Activated CD4-positive, CD25-positive, alpha-beta regulatory T cell treated with anti-CD3 and anti-CD28 coated beads, Interleukin-2, amount 50 U/mL, for 16 hours (primary cell): ENCODE measurements around the gene CSF3.
A peak's percentile ranks its signal among the peaks of the same experiment; 100 is the strongest.

Source experiments
- DNase-seq: peaks from one replicate; pipeline ENCODE4 v3.0.0-alpha.2; 2020; ENCODE audit warnings: low read depth, low spot score

Gene CSF3

DNA sequence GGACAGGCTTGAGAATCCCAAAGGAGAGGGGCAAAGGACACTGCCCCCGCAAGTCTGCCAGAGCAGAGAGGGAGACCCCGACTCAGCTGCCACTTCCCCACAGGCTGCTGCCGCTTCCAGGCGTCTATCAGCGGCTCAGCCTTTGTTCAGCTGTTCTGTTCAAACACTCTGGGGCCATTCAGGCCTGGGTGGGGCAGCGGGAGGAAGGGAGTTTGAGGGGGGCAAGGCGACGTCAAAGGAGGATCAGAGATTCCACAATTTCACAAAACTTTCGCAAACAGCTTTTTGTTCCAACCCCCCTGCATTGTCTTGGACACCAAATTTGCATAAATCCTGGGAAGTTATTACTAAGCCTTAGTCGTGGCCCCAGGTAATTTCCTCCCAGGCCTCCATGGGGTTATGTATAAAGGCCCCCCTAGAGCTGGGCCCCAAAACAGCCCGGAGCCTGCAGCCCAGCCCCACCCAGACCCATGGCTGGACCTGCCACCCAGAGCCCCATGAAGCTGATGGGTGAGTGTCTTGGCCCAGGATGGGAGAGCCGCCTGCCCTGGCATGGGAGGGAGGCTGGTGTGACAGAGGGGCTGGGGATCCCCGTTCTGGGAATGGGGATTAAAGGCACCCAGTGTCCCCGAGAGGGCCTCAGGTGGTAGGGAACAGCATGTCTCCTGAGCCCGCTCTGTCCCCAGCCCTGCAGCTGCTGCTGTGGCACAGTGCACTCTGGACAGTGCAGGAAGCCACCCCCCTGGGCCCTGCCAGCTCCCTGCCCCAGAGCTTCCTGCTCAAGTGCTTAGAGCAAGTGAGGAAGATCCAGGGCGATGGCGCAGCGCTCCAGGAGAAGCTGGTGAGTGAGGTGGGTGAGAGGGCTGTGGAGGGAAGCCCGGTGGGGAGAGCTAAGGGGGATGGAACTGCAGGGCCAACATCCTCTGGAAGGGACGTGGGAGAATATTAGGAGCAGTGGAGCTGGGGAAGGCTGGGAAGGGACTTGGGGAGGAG, at the start of gene CSF3:
Gene CSF3 (plus strand): TSS at position 436 of the 993 bp plus-strand sequence. CDS start 35 bp downstream, at position 471.
- DNase-seq = no peak

- no peak for DNase-seq
Observed at GRCh38 chr17:39966771-39967170, 48.5 kb upstream of the CSF3 start.

DNA sequence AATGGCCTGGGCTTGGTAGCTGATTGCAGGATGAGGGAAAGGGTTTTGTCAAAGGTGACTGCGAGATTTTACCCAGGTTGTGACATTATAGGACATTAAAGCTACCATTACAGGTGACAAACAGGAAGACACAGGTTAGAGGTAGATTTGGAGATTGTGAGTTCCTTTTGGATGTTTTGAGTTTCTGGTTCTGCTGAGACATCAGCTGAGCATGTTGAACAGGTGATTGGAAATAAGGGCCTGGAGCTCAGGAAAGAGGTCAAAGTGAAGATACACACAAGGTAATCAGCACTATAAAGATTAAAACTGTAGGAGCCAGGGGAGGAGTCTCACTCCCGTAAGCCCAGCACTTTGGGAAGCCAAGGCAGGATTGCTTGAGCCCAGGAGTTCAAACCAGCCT, 46.5 kb upstream of the CSF3 start:
- DNase-seq = no peak

GRCh38 chr17:39969375-39969774, 45.9 kb upstream of the CSF3 start:
- no peak for DNase-seq

DNA sequence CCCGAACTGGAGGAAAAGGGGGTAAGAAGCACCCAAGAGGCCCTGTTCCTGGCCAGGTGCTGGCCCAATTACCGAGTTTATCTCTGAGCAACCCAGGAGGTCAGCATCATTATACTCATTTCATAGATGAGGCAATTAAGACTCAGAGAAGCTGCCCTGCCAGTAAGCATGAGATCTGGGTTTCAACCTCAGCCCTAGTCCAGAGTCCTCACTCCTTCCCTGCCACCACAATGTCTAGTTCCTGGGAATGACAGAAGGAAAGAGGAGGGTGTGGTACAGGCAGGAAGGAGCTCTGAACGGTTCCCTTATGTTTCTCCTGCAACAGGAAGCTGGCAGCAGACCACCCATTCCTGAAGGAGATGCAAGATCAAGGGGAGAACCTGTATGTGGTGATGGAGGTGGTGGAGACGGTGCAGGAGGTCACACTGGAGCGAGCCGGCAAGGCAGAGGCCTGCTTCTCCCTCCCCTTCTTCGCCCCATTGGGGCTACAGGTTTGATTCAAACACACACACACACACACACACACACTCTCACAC, 45.0 kb upstream of the CSF3 start:
- no peak for DNase-seq

DNA sequence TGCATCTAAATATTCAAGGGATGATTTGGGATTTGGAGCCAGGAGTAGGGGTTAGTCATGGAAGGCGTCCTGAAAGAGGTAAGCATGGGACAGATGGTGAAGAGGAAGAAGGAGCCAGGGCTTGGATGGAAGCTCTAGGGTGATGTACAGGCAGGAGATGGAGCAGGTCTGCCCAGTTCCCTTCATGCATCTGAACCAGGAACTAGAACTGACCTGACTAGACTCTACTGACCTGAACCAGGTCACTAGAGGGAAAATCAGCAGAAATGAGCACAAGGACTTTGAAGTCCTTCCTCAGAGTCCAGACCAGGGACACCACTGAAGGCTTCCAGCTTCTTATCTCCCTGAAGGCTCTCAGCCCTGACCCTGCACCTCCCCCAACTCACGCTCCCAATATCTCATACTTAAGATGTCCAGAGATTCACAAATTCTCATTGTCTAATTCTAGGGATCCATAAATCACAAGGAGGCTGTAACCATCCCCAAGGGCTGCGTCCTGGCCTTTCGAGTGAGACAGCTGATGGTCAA, 44.1 kb upstream of the CSF3 start:
- no peak for DNase-seq

GRCh38 chr17:39972271-39972670, 43.0 kb upstream of the CSF3 start:
- DNase-seq = no peak

- DNase-seq = no peak
Observed at GRCh38 chr17:39973496-39973895, 41.7 kb upstream of the CSF3 start.

DNA sequence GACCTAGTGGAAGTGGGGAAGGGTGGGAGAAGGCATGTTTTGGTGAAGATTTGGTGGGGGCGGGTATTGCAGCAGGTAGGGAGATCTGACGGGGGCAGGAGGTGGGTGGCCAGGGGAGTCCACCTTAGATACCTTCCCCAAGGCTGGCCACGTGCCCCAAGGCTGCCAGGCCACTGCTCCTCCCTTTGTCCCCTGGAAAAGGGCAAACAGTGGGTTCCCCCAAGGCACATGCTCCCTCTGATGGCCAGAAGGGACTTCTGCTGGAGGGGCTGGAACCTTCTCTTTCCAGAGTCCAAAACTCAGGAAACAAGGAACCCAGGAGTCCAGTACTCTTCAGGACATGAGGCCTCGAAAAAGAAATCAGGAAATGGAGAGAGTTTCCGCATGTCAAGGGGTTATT, 40.8 kb upstream of the CSF3 start:
- no peak for DNase-seq

GRCh38 chr17:39975801-39976200, 39.4 kb upstream of the CSF3 start:
- no peak for DNase-seq

GRCh38 chr17:39979016-39979670, 36.1 kb upstream of the CSF3 start:
- no peak for DNase-seq

DNA sequence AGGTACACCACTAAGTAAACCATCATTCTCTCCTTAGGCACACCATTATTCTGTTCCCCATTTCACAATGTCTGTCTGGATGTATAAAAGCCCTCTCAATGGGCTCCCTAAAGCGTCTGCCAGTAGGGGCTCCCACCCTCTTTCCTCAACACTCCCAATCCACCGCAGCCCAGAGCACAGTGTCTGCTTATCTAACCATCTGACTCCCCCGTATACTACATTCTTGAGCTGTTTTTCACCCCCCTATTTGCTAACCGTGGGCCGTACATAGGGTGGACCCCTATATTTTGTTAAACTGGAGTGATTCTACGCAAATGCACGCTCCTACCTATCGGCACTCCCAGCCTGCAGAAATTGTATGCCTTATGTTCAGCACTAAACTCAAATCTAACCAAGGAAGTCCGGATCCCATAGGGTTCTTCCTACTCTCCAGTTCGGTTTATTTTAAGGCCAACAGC, 35.3 kb upstream of the CSF3 start:
- DNase-seq = no peak

- DNase-seq = peak; percentile 95
Observed at GRCh38 chr17:39980351-39981206, 34.7 kb upstream of the CSF3 start, which contains the start of gene PSMD3. Gene PSMD3 (plus strand): TSS chr17:39980807. CDS start chr17:39980971, 164 bp downstream.

GRCh38 chr17:39981207-39981741, 34.0 kb upstream of the CSF3 start:
- DNase-seq = no peak

DNA sequence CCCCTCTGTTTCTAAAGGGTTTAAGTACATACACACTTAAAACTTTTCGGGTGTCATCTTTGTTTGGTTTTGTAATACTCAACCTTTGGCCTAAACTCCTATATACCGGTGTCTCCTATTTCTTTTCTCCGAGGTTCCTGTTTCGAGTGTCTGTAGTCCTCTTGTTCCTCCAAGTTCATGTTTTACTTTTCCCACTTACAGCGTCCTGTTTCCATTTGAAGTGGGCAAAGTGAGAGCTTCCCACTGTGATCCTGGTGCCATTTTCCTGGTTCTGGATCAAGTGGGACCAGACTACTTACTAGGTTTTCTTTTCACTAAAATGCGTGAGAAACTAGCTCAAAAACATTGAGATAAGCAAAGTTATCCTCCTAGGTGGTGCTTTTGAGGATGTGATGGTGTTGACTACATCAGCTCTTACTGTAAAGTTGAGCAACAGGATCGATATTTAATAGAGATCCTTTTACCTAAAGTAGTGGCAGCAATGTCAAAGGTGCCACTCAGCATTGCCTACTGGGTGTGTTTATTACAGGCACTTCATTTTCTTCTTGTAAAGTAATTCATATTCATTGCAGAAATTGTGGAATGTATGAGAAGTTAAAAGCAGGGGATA, 33.4 kb upstream of the CSF3 start:
- no peak for DNase-seq

DNA sequence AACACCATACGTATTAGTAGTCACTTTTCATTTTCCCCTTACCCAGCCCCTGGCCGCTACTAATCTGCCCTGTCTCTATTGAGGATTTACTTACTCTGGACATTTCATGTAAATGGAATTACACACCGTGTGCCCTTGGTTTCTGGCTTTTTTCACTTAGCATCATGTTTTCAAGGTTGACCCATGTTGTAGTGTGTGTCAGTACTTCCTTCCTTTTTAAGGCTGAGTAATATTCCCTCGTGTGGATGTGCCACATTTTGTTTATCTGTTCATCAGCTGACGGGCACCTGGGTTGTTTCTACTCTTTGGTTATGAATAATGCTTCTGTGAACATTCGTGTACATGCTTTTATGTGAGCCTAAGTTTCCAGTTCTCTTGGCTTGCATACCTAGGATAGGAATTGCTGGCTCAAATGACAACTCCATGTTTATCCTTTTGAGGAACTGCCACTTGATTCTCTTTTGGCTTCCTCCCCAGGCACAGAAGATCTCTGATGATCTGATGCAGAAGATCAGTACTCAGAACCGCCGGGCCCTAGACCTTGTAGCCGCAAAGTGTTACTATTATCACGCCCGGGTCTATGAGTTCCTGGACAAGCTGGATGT, 26.9 kb upstream of the CSF3 start:
- DNase-seq = no peak

GRCh38 chr17:39994448-39994847, 20.8 kb upstream of the CSF3 start:
- DNase-seq = no peak

DNA sequence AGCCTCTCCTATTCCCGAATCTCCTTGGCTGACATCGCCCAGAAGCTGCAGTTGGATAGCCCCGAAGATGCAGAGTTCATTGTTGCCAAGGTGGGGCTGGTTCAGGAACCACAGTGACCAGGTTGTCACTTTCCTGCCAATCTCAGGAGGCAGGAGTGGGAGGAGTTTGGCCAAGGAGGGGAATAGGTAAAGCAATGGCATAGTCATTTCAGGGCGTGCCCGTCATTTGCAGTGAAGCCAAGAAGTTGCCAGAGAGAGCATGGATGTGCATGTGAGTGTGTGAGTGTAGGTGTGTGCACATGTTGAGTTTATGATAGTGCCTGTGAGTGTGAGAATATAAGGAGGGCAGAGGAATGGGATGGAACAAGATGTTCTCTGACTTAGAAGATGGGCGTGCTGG, 19.8 kb upstream of the CSF3 start:
- no peak for DNase-seq

GRCh38 chr17:39996162-39996561, 19.1 kb upstream of the CSF3 start:
- no peak for DNase-seq

DNA sequence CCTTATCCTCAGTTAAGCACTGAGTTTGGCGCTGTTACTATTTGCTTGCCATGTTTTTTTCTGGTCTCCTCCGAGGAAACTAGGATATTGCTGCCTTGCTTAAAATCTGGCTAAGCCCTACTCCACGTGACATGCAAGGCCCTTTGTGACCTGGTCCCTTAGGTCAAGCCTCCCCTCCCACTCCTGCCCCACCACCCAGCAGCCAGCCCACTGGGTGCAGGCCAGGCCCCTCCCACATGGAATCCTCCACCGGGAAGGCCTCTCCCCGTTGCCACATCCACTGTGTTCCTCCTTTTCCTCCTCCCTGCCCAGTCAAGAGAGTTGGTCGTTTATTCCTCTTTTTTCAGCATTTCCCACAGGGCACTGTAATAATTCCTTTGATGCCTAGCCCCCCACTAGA, 18.4 kb upstream of the CSF3 start:
- DNase-seq = no peak
